Vagina (tissue), 2 donors: ENCODE data around the gene PTPRN2.

Source experiments
- CTCF ChIP-seq, 3 experiments: fragments of 450-650 bp in 2 of 3; fragments of 200-600 bp in 1 of 3; sonication (generic) in 1 of 3; IDR thresholded peaks; one replicate each; pipeline ENCODE4 v1.5.1; 2017 to 2019; ENCODE audit warnings: antibody characterized with exemption in 3 of 3, mild to moderate bottlenecking in 2 of 3, moderate library complexity in 2 of 3
- POLR2A ChIP-seq, 2 donors: fragments of 450-650 bp; IDR thresholded peaks; one replicate each; pipeline ENCODE4 v1.6.1; 2017; ENCODE audit warnings: antibody characterized with exemption in 2 of 2, mild to moderate bottlenecking in 2 of 2, moderate library complexity in 2 of 2
- POLR2AphosphoS5 ChIP-seq, 2 donors: sonication (generic); formaldehyde crosslinking; IDR thresholded peaks; one replicate each; pipeline ENCODE4 v1.9.0; 2017; ENCODE audit warnings: antibody characterized with exemption in 2 of 2, mild to moderate bottlenecking in 2 of 2, low read depth in 1 of 2; ENCODE audit not compliant: insufficient read depth in 1 of 2

- TF ChIP-seq CTCF (IDR thresholded peaks at IDR 0.05) (no peak), POLR2AphosphoS5 (IDR thresholded peaks at IDR 0.05; ENCODE audit: insufficient read depth in 1 of 2, low read depth in 1 of 2) (no peak), POLR2A (IDR thresholded peaks at IDR 0.05) (no peak)
Observed at GRCh38 chr7:158247758-158248487, 339.7 kb downstream of the PTPRN2 start.
